ENCODE measurements around the gene LHFPL2.
A peak's percentile ranks its signal among the peaks of the same experiment; 100 is the strongest.

LHFPL2 gene

GRCh38 chr5:78613756-78614155 lies 34.8 kb downstream of the LHFPL2 start:
- H3K4me1 ChIP-seq: no peaks in the 10 kb centered on the region
- no peak overlapping the region for H3K4me3 ChIP-seq
- DNase-seq (ENCODE audit: low spot score in 2 of 2): no peak
- H3K9me3 ChIP-seq: no peaks in the 10 kb centered on the region
- no peaks in the 10 kb centered on the region for H3K27me3 ChIP-seq (ENCODE audit: low read depth)
- in situ Hi-C loops (cut with MboI; ENCODE audit: low sequenced_read_pairs): no loop called here
- H3K36me3 ChIP-seq (replicated peaks): 0 out of 2 replicates have a peak, but pooled peaks cover 2% of the 10 kb centered on the region

GRCh38 chr5:78613151-78613533 lies 35.4 kb downstream of the LHFPL2 start:
- Histone ChIP-seq H3K4me1 (no peaks in the 10 kb centered on the region), H3K9me3 (no peaks in the 10 kb centered on the region), H3K4me3 (no peak overlapping the region), H3K36me3 (replicated peaks) (0 out of 2 replicates have a peak, but pooled peaks cover 2% of the 10 kb centered on the region), H3K27me3 (ENCODE audit: low read depth) (no peaks in the 10 kb centered on the region)
- DNase-seq (ENCODE audit: low spot score in 2 of 2): no peak
- in situ Hi-C loops (cut with MboI; ENCODE audit: low sequenced_read_pairs): no loop called here

- Histone ChIP-seq H3K36me3 (replicated peaks) (peaks cover 2% of the 10 kb centered on the region; the same call in 1 of the 2 replicates), H3K4me3 (no peak overlapping the region), H3K27me3 (ENCODE audit: low read depth) (no peaks in the 10 kb centered on the region), H3K4me1 (no peaks in the 10 kb centered on the region), H3K9me3 (no peaks in the 10 kb centered on the region)
- no peak for DNase-seq (ENCODE audit: low spot score in 2 of 2)
- in situ Hi-C loops (cut with MboI; ENCODE audit: low sequenced_read_pairs): no loop called here
Measured at GRCh38 chr5:78612227-78613150, 36.1 kb downstream of the LHFPL2 start.

- Histone ChIP-seq H3K4me1 (no peaks in the 10 kb centered on the region), H3K4me3 (no peak overlapping the region), H3K9me3 (no peaks in the 10 kb centered on the region), H3K36me3 (replicated peaks) (peaks cover 2% of the 10 kb centered on the region; the same call in 1 of the 2 replicates), H3K27me3 (ENCODE audit: low read depth) (no peaks in the 10 kb centered on the region)
- DNase-seq (ENCODE audit: low spot score in 2 of 2): no peak
- in situ Hi-C loops (cut with MboI; ENCODE audit: low sequenced_read_pairs): no loop called here
Measured at GRCh38 chr5:78611126-78611605, 37.4 kb downstream of the LHFPL2 start.

- in situ Hi-C loops (cut with MboI; ENCODE audit: low sequenced_read_pairs): no loop called here
- H3K36me3 ChIP-seq (replicated peaks): peaks cover 2% of the 10 kb centered on the region; the same call in 1 of the 2 replicates
- no peaks in the 10 kb centered on the region for H3K9me3 ChIP-seq
- H3K4me3 ChIP-seq: no peak overlapping the region
- DNase-seq (ENCODE audit: low spot score in 2 of 2): no peak
- H3K27me3 ChIP-seq (ENCODE audit: low read depth): no peaks in the 10 kb centered on the region
- H3K4me1 ChIP-seq: no peaks in the 10 kb centered on the region
Measured at GRCh38 chr5:78610636-78611035, 37.9 kb downstream of the LHFPL2 start.

GRCh38 chr5:78610163-78610583 lies 38.4 kb downstream of the LHFPL2 start:
- H3K27me3 ChIP-seq (ENCODE audit: low read depth): no peaks in the 10 kb centered on the region

GRCh38 chr5:78607864-78608263 lies 40.7 kb downstream of the LHFPL2 start:
- Histone ChIP-seq H3K9me3 (no peaks in the 10 kb centered on the region), H3K4me1 (peaks cover 7% of the 10 kb centered on the region), H3K4me3 (no peak overlapping the region), H3K36me3 (replicated peaks) (peaks cover 2% of the 10 kb centered on the region; the same call in 1 of the 2 replicates), H3K27me3 (ENCODE audit: low read depth) (no peaks in the 10 kb centered on the region)
- no peak for DNase-seq (ENCODE audit: low spot score in 2 of 2)
- in situ Hi-C loops (cut with MboI; ENCODE audit: low sequenced_read_pairs): no loop called here

More at GRCh38 chr5:78610163-78610583, 38.4 kb downstream of the LHFPL2 start:
- no peak for DNase-seq (ENCODE audit: low spot score in 2 of 2)
- in situ Hi-C loops (cut with MboI; ENCODE audit: low sequenced_read_pairs): no loop called here
- no peaks in the 10 kb centered on the region for H3K9me3 ChIP-seq
- no peaks in the 10 kb centered on the region for H3K4me1 ChIP-seq
- H3K4me3 ChIP-seq: no peak overlapping the region
- peaks cover 2% of the 10 kb centered on the region; the same call in 1 of the 2 replicates for H3K36me3 ChIP-seq (replicated peaks)

- Histone ChIP-seq H3K4me3 (no peak overlapping the region), H3K27me3 (ENCODE audit: low read depth) (no peaks in the 10 kb centered on the region), H3K9me3 (no peaks in the 10 kb centered on the region), H3K4me1 (peaks cover 7% of the 10 kb centered on the region), H3K36me3 (replicated peaks) (peaks cover 2% of the 10 kb centered on the region; the same call in 1 of the 2 replicates)
- no peak for DNase-seq (ENCODE audit: low spot score in 2 of 2)
- in situ Hi-C loops (cut with MboI; ENCODE audit: low sequenced_read_pairs): no loop called here
Measured at GRCh38 chr5:78606241-78606640, 42.3 kb downstream of the LHFPL2 start.

GRCh38 chr5:78605611-78606010 lies 43.0 kb downstream of the LHFPL2 start:
- no peak for DNase-seq (ENCODE audit: low spot score in 2 of 2)
- Histone ChIP-seq H3K27me3 (ENCODE audit: low read depth) (no peaks in the 10 kb centered on the region), H3K9me3 (no peaks in the 10 kb centered on the region), H3K4me3 (no peak overlapping the region), H3K36me3 (replicated peaks) (peaks cover 2% of the 10 kb centered on the region; the same call in 1 of the 2 replicates), H3K4me1 (peaks cover 7% of the 10 kb centered on the region)
- in situ Hi-C loops (cut with MboI; ENCODE audit: low sequenced_read_pairs): no loop called here

GRCh38 chr5:78604689-78605285 lies 43.8 kb downstream of the LHFPL2 start:
- no peak overlapping the region for H3K4me3 ChIP-seq
- no peaks in the 10 kb centered on the region for H3K9me3 ChIP-seq
- H3K36me3 ChIP-seq (replicated peaks): no peaks in the 10 kb centered on the region; the same call in 1 of the 2 replicates
- H3K27me3 ChIP-seq (ENCODE audit: low read depth): no peaks in the 10 kb centered on the region
- DNase-seq (ENCODE audit: low spot score in 2 of 2): peak in 1 of 2 experiments; percentile 75
- in situ Hi-C loops (cut with MboI; ENCODE audit: low sequenced_read_pairs): no loop called here
- peaks cover 7% of the 10 kb centered on the region for H3K4me1 ChIP-seq

GRCh38 chr5:78603636-78604175 lies 44.9 kb downstream of the LHFPL2 start:
- in situ Hi-C loops (cut with MboI; ENCODE audit: low sequenced_read_pairs): no loop called here
- no peak for DNase-seq (ENCODE audit: low spot score in 2 of 2)
- H3K4me3 ChIP-seq: no peak overlapping the region
- H3K27me3 ChIP-seq (ENCODE audit: low read depth): no peaks in the 10 kb centered on the region
- H3K4me1 ChIP-seq: peaks cover 7% of the 10 kb centered on the region
- H3K36me3 ChIP-seq (replicated peaks): no peaks in the 10 kb centered on the region; the same call in 1 of the 2 replicates
- no peaks in the 10 kb centered on the region for H3K9me3 ChIP-seq

- Histone ChIP-seq H3K36me3 (replicated peaks) (no peaks in the 10 kb centered on the region; the same call in 1 of the 2 replicates), H3K27me3 (ENCODE audit: low read depth) (no peaks in the 10 kb centered on the region), H3K9me3 (no peaks in the 10 kb centered on the region), H3K4me3 (no peak overlapping the region), H3K4me1 (peaks cover 14% of the 10 kb centered on the region)
- no peak for DNase-seq (ENCODE audit: low spot score in 2 of 2)
- in situ Hi-C loops (cut with MboI; ENCODE audit: low sequenced_read_pairs): no loop called here
Measured at GRCh38 chr5:78602400-78602799, 46.2 kb downstream of the LHFPL2 start.

GRCh38 chr5:78601559-78602314 lies 46.8 kb downstream of the LHFPL2 start:
- H3K9me3 ChIP-seq: no peaks in the 10 kb centered on the region
- H3K27me3 ChIP-seq (ENCODE audit: low read depth): no peaks in the 10 kb centered on the region
- in situ Hi-C loops (cut with MboI; ENCODE audit: low sequenced_read_pairs): no loop called here
- no peak overlapping the region for H3K4me3 ChIP-seq
- no peak for DNase-seq (ENCODE audit: low spot score in 2 of 2)
- peaks cover 14% of the 10 kb centered on the region for H3K4me1 ChIP-seq
- no peaks in the 10 kb centered on the region for H3K36me3 ChIP-seq (replicated peaks)

All from HAP-1 (cell line).